Activated CD4-positive, alpha-beta T cell treated with anti-CD3 and anti-CD28 coated beads, Interleukin-2, Interleukin-4, amounts not matched to agents 100 ng/mL and 50 ng/mL, durations not matched to agents 16 hours and 8 hours (primary cell): ENCODE data around the gene DGKE.

Source experiments
- DNase-seq: peaks from one replicate; pipeline ENCODE4 v3.0.0-alpha.2; 2020; ENCODE audit warnings: low spot score

The DGKE gene

GRCh38 chr17:56917559-56918296 lies 83.8 kb downstream of the DGKE start:
- DNase-seq = no peak

GRCh38 chr17:56918916-56919315 lies 85.0 kb downstream of the DGKE start:
- peak; percentile 60 for DNase-seq
